ENCODE results near the gene DAPP1.

GRCh38 chr4:99817309-99817890 lies 773 bp downstream of the DAPP1 start:
- TF ChIP-seq CTCF (conservative IDR thresholded peaks at IDR 0.05) (no peak), ZFX (IDR thresholded peaks at IDR 0.05) (no peak)
